HG03342 (cell line): ENCODE data around the gene C19orf81.
"Not testable (repeated sequence)": the region's sequence is repeated elsewhere in the genome, so short reads cannot be mapped to it uniquely, and the experiment has no call there.

Experiments
- ATAC-seq: cut with Tn5 transposase; IDR thresholded peaks from one replicate; pipeline ENCODE4 v1.9.1; 2021; ENCODE audit warnings: mild to moderate bottlenecking, moderate library complexity; ENCODE audit not compliant: unreplicated experiment

The C19orf81 gene

GRCh38 chr19:50649433-50650391, at the start of gene C19orf81:
Gene C19orf81 (plus strand): TSS chr19:50649445. CDS start chr19:50649445, 0 bp downstream.
- no peak for ATAC-seq

- no peak for ATAC-seq
Measured at GRCh38 chr19:50601407-50602088, 47.7 kb upstream of the C19orf81 start.

- no peak for ATAC-seq
Measured at GRCh38 chr19:50602089-50602422, 47.2 kb upstream of the C19orf81 start.

- ATAC-seq = no peak
Measured at GRCh38 chr19:50602496-50602895, 46.7 kb upstream of the C19orf81 start.

- no peak for ATAC-seq
Measured at GRCh38 chr19:50602935-50603334, 46.3 kb upstream of the C19orf81 start.

- ATAC-seq = not testable (repeated sequence)
Measured at GRCh38 chr19:50604264-50605073, 44.8 kb upstream of the C19orf81 start.

- not testable (repeated sequence) for ATAC-seq
Measured at GRCh38 chr19:50606059-50606836, 43.0 kb upstream of the C19orf81 start.

- no peak for ATAC-seq
Measured at GRCh38 chr19:50607388-50607787, 41.9 kb upstream of the C19orf81 start.

- no peak for ATAC-seq
Measured at GRCh38 chr19:50607874-50608785, 41.1 kb upstream of the C19orf81 start.

GRCh38 chr19:50612504-50613404, 36.5 kb upstream of the C19orf81 start:
- ATAC-seq = not testable (repeated sequence)

GRCh38 chr19:50618379-50618778, 30.9 kb upstream of the C19orf81 start:
- not testable (repeated sequence) for ATAC-seq

GRCh38 chr19:50619184-50619583, 30.1 kb upstream of the C19orf81 start:
- ATAC-seq = not testable (repeated sequence)

- ATAC-seq = not testable (repeated sequence)
Measured at GRCh38 chr19:50620394-50620906, 28.8 kb upstream of the C19orf81 start.

GRCh38 chr19:50624949-50625600, 24.2 kb upstream of the C19orf81 start:
- no peak for ATAC-seq

GRCh38 chr19:50626011-50626410, 23.2 kb upstream of the C19orf81 start:
- ATAC-seq = no peak

- ATAC-seq = no peak
Measured at GRCh38 chr19:50626795-50627194, 22.4 kb upstream of the C19orf81 start.

- no peak for ATAC-seq
Measured at GRCh38 chr19:50628146-50628545, 21.1 kb upstream of the C19orf81 start.

- no peak for ATAC-seq
Measured at GRCh38 chr19:50628551-50628950, 20.7 kb upstream of the C19orf81 start.
